H1 (cell line): Measurements from ENCODE around the gene ATP6V0E2. TPM values are rescaled to one million over a fixed set of nuclear protein-coding genes. Genes with fewer than 3 reads are reported as not detected.

ENCODE experiments used
- CTCF ChIA-PET: fragments of 300-600 bp; sonication (Branson Sonifier 250); formaldehyde crosslinking; loops from one replicate; lab custom pipeline; 2021; ENCODE audit not compliant: partially characterized antibody; lab: Charles Lee
- POLR2A ChIA-PET: fragments of 300-600 bp; sonication (Branson Sonifier 250); formaldehyde crosslinking; loops from one replicate; lab custom pipeline; 2021; ENCODE audit warnings: inconsistent platforms; ENCODE audit not compliant: partially characterized antibody; lab: Charles Lee
- DNase-seq, 2 experiments: peaks; one replicate each; pipeline versions ENCODE4 v3.0.0 to v3.0.0-alpha.2; 2010 to 2022; ENCODE audit warnings: low spot score in 2 of 2, low read depth in 1 of 2, mixed read lengths in 1 of 2
- FAIRE-seq: peaks from 2 replicates; lab custom pipeline; 2011; peaks lifted over from hg19 to GRCh38; lab: Jason Lieb, UNC
- H2AFZ ChIP-seq: 2 replicates; pipeline ENCODE4 v1.8.1; 2012; ENCODE audit warnings: low read length, inconsistent platforms
- H2AK5ac ChIP-seq: 2 replicates; pipeline ENCODE4 v1.6.1; 2013; ENCODE audit warnings: low read depth, low read length
- H2BK120ac ChIP-seq: replicated peaks from 2 replicates; pipeline ENCODE3; 2013; ENCODE audit warnings: low read depth, low read length, inconsistent platforms
- H2BK12ac ChIP-seq: 2 replicates; pipeline ENCODE4 v1.6.1; 2013; ENCODE audit warnings: low read depth, low read length
- H2BK15ac ChIP-seq: 2 replicates; pipeline ENCODE4 v1.6.1; 2013; ENCODE audit warnings: low read length
- H2BK20ac ChIP-seq: 2 replicates; pipeline ENCODE4 v1.6.1; 2013; ENCODE audit warnings: low read length
- H2BK5ac ChIP-seq: 2 replicates; pipeline ENCODE4 v1.6.1; 2013; ENCODE audit warnings: low read depth, low read length
- H3K14ac ChIP-seq: 2 replicates; pipeline ENCODE4 v1.6.1; 2013; ENCODE audit warnings: inconsistent platforms; ENCODE audit not compliant: insufficient read length
- H3K18ac ChIP-seq: 2 replicates; pipeline ENCODE4 v1.6.1; 2013; ENCODE audit warnings: low read length; ENCODE audit errors: extremely low read depth
- H3K23ac ChIP-seq: 2 replicates; pipeline ENCODE4 v1.6.1; 2013; ENCODE audit warnings: inconsistent platforms; ENCODE audit not compliant: insufficient read length
- H3K23me2 ChIP-seq: 2 replicates; pipeline ENCODE4 v1.6.1; 2013; ENCODE audit warnings: low read depth, low read length
- H3K27ac ChIP-seq: 2 replicates; pipeline ENCODE4 v1.6.1; 2011; ENCODE audit warnings: low read depth, low read length, inconsistent platforms
- H3K27me3 ChIP-seq, 4 experiments: replicated peaks in 1 of 4; 1 replicate in 1 of 4; 2 replicates in 3 of 4; pipeline versions ENCODE4 v1.6.1 to v1.8.1; 2011 to 2013; ENCODE audit warnings: low read length in 3 of 4, mild to moderate bottlenecking in 3 of 4, inconsistent platforms in 2 of 4, mixed read lengths in 2 of 4, moderate library complexity in 1 of 4; ENCODE audit not compliant: control insufficient read depth in 3 of 4, insufficient read depth in 3 of 4; ENCODE audit errors: extremely low read depth in 1 of 4
- H3K36me3 ChIP-seq, 4 experiments: 2 replicates each; pipeline versions ENCODE4 v1.6.1 to v1.8.1; 2011 to 2013; ENCODE audit warnings: mild to moderate bottlenecking in 4 of 4, low read length in 3 of 4, moderate library complexity in 2 of 4, control low read depth in 1 of 4, inconsistent platforms in 1 of 4; ENCODE audit not compliant: insufficient read depth in 4 of 4, control insufficient read depth in 2 of 4
- H3K4ac ChIP-seq: replicated peaks from 2 replicates; pipeline ENCODE3; 2013; ENCODE audit warnings: low read length, low read depth, mixed read lengths, inconsistent platforms; ENCODE audit not compliant: insufficient read length
- H3K4me1 ChIP-seq, 4 experiments: replicated peaks in 1 of 4; 1 replicate in 1 of 4; 2 replicates in 3 of 4; pipeline versions ENCODE4 v1.6.1 to v1.8.1; 2011 to 2013; ENCODE audit warnings: low read length in 3 of 4, inconsistent platforms in 2 of 4, mixed read lengths in 1 of 4; ENCODE audit not compliant: insufficient read depth in 4 of 4, control insufficient read depth in 3 of 4
- H3K4me2 ChIP-seq, 2 experiments: 2 replicates each; pipeline versions ENCODE4 v1.6.1 to v1.8.1; 2011 to 2013; ENCODE audit warnings: low read depth in 2 of 2, low read length in 2 of 2, control low read depth in 1 of 2, inconsistent platforms in 1 of 2, mild to moderate bottlenecking in 1 of 2; ENCODE audit not compliant: insufficient read depth in 1 of 2
- H3K4me3 ChIP-seq, 4 experiments: fragments of 200-600, 300-600 bp in 1 of 4; sonication (generic), shearing (Covaris generic), sonication (Bioruptor Twin) in 1 of 4; 2 replicates each; pipeline versions ENCODE4 v1.5.1 to v1.8.1; 2011 to 2016; ENCODE audit warnings: low read length in 4 of 4, low read depth in 3 of 4, control low read depth in 2 of 4, inconsistent platforms in 2 of 4, mild to moderate bottlenecking in 2 of 4, mixed read lengths in 1 of 4, moderate library complexity in 1 of 4; ENCODE audit not compliant: insufficient read depth in 2 of 4; ENCODE audit errors: extremely low read depth in 1 of 4
- H3K56ac ChIP-seq: replicated peaks from 2 replicates; pipeline ENCODE3; 2013; ENCODE audit warnings: low read depth, mild to moderate bottlenecking, mixed read lengths, low read length, inconsistent platforms; ENCODE audit not compliant: insufficient read length
- H3K79me1 ChIP-seq: 2 replicates; pipeline ENCODE4 v1.6.1; 2013; ENCODE audit warnings: low read depth, low read length, control low read depth
- H3K79me2 ChIP-seq, 2 experiments: 2 replicates each; pipeline versions ENCODE4 v1.6.1 to v1.8.1; 2012 to 2013; ENCODE audit warnings: low read length in 2 of 2, mild to moderate bottlenecking in 2 of 2, inconsistent platforms in 1 of 2; ENCODE audit not compliant: insufficient read depth in 2 of 2, control insufficient read depth in 1 of 2
- H3K9ac ChIP-seq, 4 experiments: replicated peaks in 1 of 4; 1 replicate in 1 of 4; 2 replicates in 3 of 4; pipeline versions ENCODE4 v1.6.1 to v1.8.1; 2011 to 2013; ENCODE audit warnings: low read depth in 3 of 4, low read length in 3 of 4, control low read depth in 2 of 4, mild to moderate bottlenecking in 2 of 4, moderate library complexity in 2 of 4, inconsistent platforms in 1 of 4; ENCODE audit errors: extremely low read depth in 1 of 4
- H3K9me3 ChIP-seq, 2 experiments: 2 replicates each; pipeline versions ENCODE4 v1.6.1 to v1.8.1; 2012 to 2013; ENCODE audit warnings: mild to moderate bottlenecking in 2 of 2, moderate library complexity in 2 of 2, control low read depth in 1 of 2, inconsistent platforms in 1 of 2, low read depth in 1 of 2, low read length in 1 of 2, mixed read lengths in 1 of 2; ENCODE audit not compliant: insufficient read depth in 2 of 2
- H4K20me1 ChIP-seq, 2 experiments: replicated peaks in 1 of 2; 2 replicates each; pipeline versions ENCODE3 to v1.8.1; 2011 to 2013; ENCODE audit warnings: inconsistent platforms in 2 of 2, low read length in 2 of 2, mild to moderate bottlenecking in 1 of 2; ENCODE audit not compliant: insufficient read depth in 2 of 2, control insufficient read depth in 1 of 2
- H4K5ac ChIP-seq: 2 replicates; pipeline ENCODE4 v1.6.1; 2013; ENCODE audit warnings: low read length, low read depth, mixed read lengths, inconsistent platforms; ENCODE audit not compliant: insufficient read length
- H4K8ac ChIP-seq: 2 replicates; pipeline ENCODE4 v1.8.0; 2013; ENCODE audit warnings: mild to moderate bottlenecking, moderate library complexity, low read length, inconsistent platforms; ENCODE audit not compliant: insufficient read depth; ENCODE audit errors: extremely low read depth
- H4K91ac ChIP-seq: replicated peaks from 2 replicates; pipeline ENCODE3; 2013; ENCODE audit warnings: low read length, mixed read lengths, inconsistent platforms; ENCODE audit not compliant: insufficient read length
- CHD1 ChIP-seq: IDR thresholded peaks from 2 replicates; pipeline ENCODE4 v1.6.1; 2012; ENCODE audit warnings: low read depth, low read length, improper control_type of control experiment
- CHD2 ChIP-seq: IDR thresholded peaks from 2 replicates; pipeline ENCODE4 v1.6.1; 2012; ENCODE audit warnings: low read length, improper control_type of control experiment
- CREB1 ChIP-seq: IDR thresholded peaks from 2 replicates; pipeline ENCODE4 v1.6.1; 2012; ENCODE audit warnings: inconsistent platforms
- EP300 ChIP-seq, 2 experiments: IDR thresholded peaks; 1 replicate in 1 of 2; 2 replicates in 1 of 2; pipeline ENCODE4 v1.6.1; 2011 to 2012; ENCODE audit warnings: low read depth in 2 of 2, low read length in 2 of 2, mild to moderate bottlenecking in 2 of 2, borderline replicate concordance in 1 of 2, inconsistent platforms in 1 of 2, moderate library complexity in 1 of 2
- KDM5A ChIP-seq: fragments of 200-600 bp; IDR thresholded peaks from 2 replicates; pipeline ENCODE4 v1.7.1; 2012; ENCODE audit warnings: mild to moderate bottlenecking, low read length, inconsistent platforms, mixed read lengths
- RFX5 ChIP-seq: IDR thresholded peaks from 2 replicates; pipeline ENCODE4 v1.6.1; 2011; ENCODE audit warnings: low read depth, low read length, improper control_type of control experiment, borderline replicate concordance
- RNF2 ChIP-seq: fragments of 200-900, 300-1000 bp; sonication (generic); IDR thresholded peaks from 2 replicates; pipeline ENCODE4 v1.7.1; 2016; ENCODE audit warnings: borderline replicate concordance, low read depth, mild to moderate bottlenecking, antibody characterized with exemption, low read length; ENCODE audit not compliant: poor library complexity, severe bottlenecking; ENCODE audit errors: missing control alignments
- TBP ChIP-seq: IDR thresholded peaks from 2 replicates; pipeline ENCODE4 v1.6.1; 2011; ENCODE audit warnings: low read depth, low read length, improper control_type of control experiment
- TEAD4 ChIP-seq: IDR thresholded peaks from 2 replicates; pipeline ENCODE4 v1.6.1; 2012; ENCODE audit warnings: low read depth, low read length, inconsistent platforms, mixed read lengths
- WGBS, 2 experiments: shearing (Covaris generic) in 1 of 2; methylation state at CpG; one replicate each; pipeline versions ENCODE4 v1.1.6 to v1.1.7; 2013 to 2015; ENCODE audit warnings: low lambda C conversion rate in 2 of 2, mixed read lengths in 2 of 2, inconsistent platforms in 1 of 2, low coverage in 1 of 2, missing lambda C conversion rate in 1 of 2; ENCODE audit not compliant: insufficient replicate concordance in 2 of 2, insufficient coverage in 1 of 2, insufficient read length in 1 of 2; ENCODE audit errors: extremely low coverage in 1 of 2, missing lambda C conversion rate in 1 of 2; 5-methylcytosine and 5-hydroxymethylcytosine counted together
- polyA plus RNA-seq, 7 experiments: library from polyadenylated mRNA; depleted of rRNA in 3 of 7; stranded (reverse) in 5 of 7; unstranded in 2 of 7; fragments of >200 nt in 5 of 7; fragments of 200-250 nt in 2 of 7; gene quantifications; 1 replicate in 5 of 7; 2 replicates in 1 of 7; 4 replicates in 1 of 7; pipeline versions ENCODE4 v1.2.1 to v1.2.3, GENCODE V29; 2011 to 2013; ENCODE audit warnings: missing spikeins in 2 of 7, mixed read lengths in 2 of 7
- total RNA-seq: library from RNA; stranded (reverse); fragmentation: NEBNext Ultra II Directional; extraction: Animal tissue kit (Norgen Biotek cat#: 25700); gene quantifications from 2 replicates; pipeline ENCODE4 v1.2.1, GENCODE V29; 2021
- TF ChIP-seq, protein P1 (sequence below): IDR thresholded peaks from 2 replicates; pipeline ENCODE4 v1.6.1; 2011; ENCODE audit warnings: low read length, improper control_type of control experiment

ATP6V0E2 gene
- total and polyA plus RNA-seq, 2 of the 8 experiments (the other 6 are each of a cell fraction or from before 2014, with no cell fraction given): 26.1 to 47.9 TPM

DNA sequence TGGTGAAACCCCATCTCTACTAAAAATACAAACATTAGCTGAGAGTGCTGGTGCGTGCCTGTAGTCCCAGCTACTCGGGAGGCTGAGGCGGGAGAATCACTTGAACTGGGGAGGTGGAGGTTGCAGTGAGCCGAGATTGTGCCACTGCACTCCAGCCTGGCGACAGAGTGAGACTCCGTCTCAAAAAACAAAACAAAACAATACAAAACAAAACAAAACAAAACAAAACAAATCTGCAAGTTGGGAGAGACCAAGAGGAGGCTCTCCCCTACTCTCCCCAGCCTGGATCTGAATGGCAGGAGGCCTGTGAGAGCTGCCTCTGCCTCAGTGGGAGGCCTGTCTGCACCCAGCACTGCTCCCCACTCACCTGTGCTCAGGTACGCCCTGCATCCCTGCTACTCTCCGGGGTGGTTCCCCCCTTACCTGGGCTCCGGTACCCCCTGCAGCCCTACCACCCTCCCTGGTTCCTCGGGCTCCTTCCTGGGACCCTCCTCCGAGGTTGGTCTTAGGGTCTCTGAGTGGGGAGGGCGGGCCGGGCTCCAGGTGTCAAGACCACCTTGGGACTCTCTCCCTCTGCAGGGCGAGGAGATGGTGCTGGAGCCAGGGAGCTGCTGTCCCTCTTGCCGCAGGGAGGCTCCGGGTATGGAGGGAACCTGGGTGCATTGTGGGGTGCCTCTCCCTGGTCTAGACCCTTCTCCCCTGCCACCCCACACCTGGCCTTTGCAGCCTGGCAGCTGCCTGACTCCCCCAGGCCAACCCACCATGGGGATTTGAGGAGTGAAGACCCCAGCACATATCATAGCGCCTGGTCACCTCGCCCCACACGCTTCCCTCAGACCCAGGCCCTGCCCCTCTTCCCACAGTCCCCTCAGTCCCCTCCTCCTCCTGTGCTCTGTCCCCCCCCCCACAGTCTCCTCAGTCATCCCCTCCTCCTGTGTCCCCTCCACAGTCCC lies 45.1 kb upstream of the ATP6V0E2 start:
- Histone ChIP-seq H2AFZ (no peak overlapping the region), H3K4ac (no peak overlapping the region), H3K23me2 (no peaks in the 10 kb centered on the region), H2BK5ac (no peak overlapping the region), H3K79me1 (no peaks in the 10 kb centered on the region), H4K8ac (peak overlapping the region; percentile 71; the same call in 1 of the 2 replicates), H3K18ac (no peak overlapping the region), H3K4me2 (no peak overlapping the region), H3K27me3 (no peaks in the 10 kb centered on the region), H3K36me3 (no peaks in the 10 kb centered on the region), H3K4me3 (no peak overlapping the region), H2BK12ac (no peak overlapping the region), H3K56ac (no peak overlapping the region), H3K4me1 (peaks cover 0 to 10% (median 6%) of the 10 kb centered on the region in 4 experiments; a peak in 6 of 7 replicates), H4K91ac (no peak overlapping the region), H3K79me2 (no peaks in the 10 kb centered on the region), H3K14ac (no peak overlapping the region), H2BK120ac (no peak overlapping the region), H3K27ac (no peak overlapping the region), H2BK20ac (no peak overlapping the region), H4K5ac (no peak overlapping the region), H3K9ac (no peak overlapping the region), H3K23ac (no peak overlapping the region), H3K9me3 (peaks cover 5 to 16% of the 10 kb centered on the region in 2 experiments; a peak in 3 of 4 replicates), H2AK5ac (no peak overlapping the region), H4K20me1 (no peaks in the 10 kb centered on the region), H2BK15ac (no peak overlapping the region)
- POLR2A ChIA-PET: interaction anchor here (1.6 kb wide), 1 partner anchor 8 kb away, joined by 3 read pairs; no protein-coding TSS in a partner anchor
- DNase-seq (no peak), FAIRE-seq (no peak)
- 92% methylated on average over 10 of the region's 19 CpGs; no CpG with 5 or more reads in 1 of the 2 experiments for WGBS, 2 experiments
- CTCF ChIA-PET: interaction anchor here (1.3 to 5.1 kb wide), 6 partner anchors 9 to 38 kb away, joined by 3 to 25 read pairs (median 6); no protein-coding TSS in a partner anchor
- TF ChIP-seq CREB1 (no peak), RNF2 (no peak), CHD1 (no peak), KDM5A (no peak), CHD2 (no peak), TBP (no peak), RFX5 (no peak), EP300 (IDR thresholded peaks at IDR 0.05; ENCODE audit: borderline replicate concordance in 1 of 2, low read depth in 2 of 2, low read length in 2 of 2) (no peak), TEAD4 (no peak)
- TF ChIP-seq, protein P1, sequence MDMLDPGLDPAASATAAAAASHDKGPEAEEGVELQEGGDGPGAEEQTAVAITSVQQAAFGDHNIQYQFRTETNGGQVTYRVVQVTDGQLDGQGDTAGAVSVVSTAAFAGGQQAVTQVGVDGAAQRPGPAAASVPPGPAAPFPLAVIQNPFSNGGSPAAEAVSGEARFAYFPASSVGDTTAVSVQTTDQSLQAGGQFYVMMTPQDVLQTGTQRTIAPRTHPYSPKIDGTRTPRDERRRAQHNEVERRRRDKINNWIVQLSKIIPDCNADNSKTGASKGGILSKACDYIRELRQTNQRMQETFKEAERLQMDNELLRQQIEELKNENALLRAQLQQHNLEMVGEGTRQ: no peak
